K562 (cell line): Measurements from ENCODE around the gene VPS11. TPM values are rescaled to one million over a fixed set of nuclear protein-coding genes. Genes with fewer than 3 reads are reported as not detected.

Source experiments
- ATAC-seq: fragments of 200-7000 bp; cut with Tn5 transposase; 3 replicates; pipeline ENCODE4 v1.9.1; 2020; ENCODE audit warnings: moderate library complexity
- BruUV-seq: library from RNA; stranded (reverse); fragments of 400-500 nt; replicated peaks from 2 replicates; lab custom pipeline; 2021; lab: Mats Ljungman, UMichigan
- CTCF ChIA-PET: fragments of 300-600 bp; formaldehyde crosslinking; extraction: SDS; loops from one replicate; lab custom pipeline; 2021; ENCODE audit warnings: low intra/inter-chr PET ratio; lab: Yijun Ruan, JAX
- POLR2A ChIA-PET: fragments of 300-600, 350-650 bp; sonication (Branson Sonifier 250); formaldehyde crosslinking; extraction: SDS; loops from one replicate; lab custom pipeline; 2021; ENCODE audit warnings: antibody characterized with exemption, inconsistent platforms; lab: Yijun Ruan, JAX
- DNase-seq, 4 experiments: peaks; one replicate each; pipeline versions ENCODE4 v3.0.0 to v3.0.0-alpha.2; 2011 to 2018; ENCODE audit warnings: low spot score in 3 of 4, mixed read lengths in 3 of 4; ENCODE audit errors: extremely low read depth in 1 of 4
- FAIRE-seq: peaks from 2 replicates; lab custom pipeline; 2011; peaks lifted over from hg19 to GRCh38; lab: Jason Lieb, UNC
- H2AFZ ChIP-seq: 2 replicates; pipeline ENCODE4 v1.6.0; 2011; ENCODE audit warnings: low read depth, low read length, control low read depth, inconsistent platforms
- H3K27ac ChIP-seq: fragments of 200-600 bp; 3 replicates; pipeline ENCODE4 v1.8.0; 2011; ENCODE audit warnings: low read depth, mild to moderate bottlenecking, control low read depth, inconsistent platforms, low read length, moderate library complexity, mixed read lengths; ENCODE audit errors: extremely low read depth
- H3K27me3 ChIP-seq, 2 experiments: fragments of 300-600 bp in 1 of 2; 2 replicates in 1 of 2; 3 replicates in 1 of 2; pipeline versions ENCODE4 v1.6.0 to v1.8.0; 2011; ENCODE audit warnings: inconsistent platforms in 2 of 2, low read length in 2 of 2, mild to moderate bottlenecking in 1 of 2, mixed read lengths in 1 of 2, moderate library complexity in 1 of 2; ENCODE audit not compliant: control insufficient read depth in 2 of 2, insufficient read depth in 2 of 2
- H3K36me3 ChIP-seq: fragments of 300-600 bp; 3 replicates; pipeline ENCODE4 v1.8.0; 2011; ENCODE audit warnings: mild to moderate bottlenecking, low read length, inconsistent platforms; ENCODE audit not compliant: control insufficient read depth, insufficient read depth
- H3K4me1 ChIP-seq, 2 experiments: fragments of 200-600 bp in 1 of 2; replicated peaks in 1 of 2; 2 replicates in 1 of 2; 3 replicates in 1 of 2; pipeline versions ENCODE4 v1.5.1 to v1.8.0; 2011; ENCODE audit warnings: inconsistent platforms in 2 of 2, low read length in 2 of 2, mild to moderate bottlenecking in 1 of 2, mixed read lengths in 1 of 2, moderate library complexity in 1 of 2; ENCODE audit not compliant: control insufficient read depth in 2 of 2, insufficient read depth in 2 of 2
- H3K4me2 ChIP-seq: 2 replicates; pipeline ENCODE4 v1.6.1; 2011; ENCODE audit warnings: low read length, control low read depth, inconsistent platforms, mixed read lengths; ENCODE audit not compliant: insufficient read depth
- H3K4me3 ChIP-seq: fragments of 200-600 bp; sonication (generic), shearing (Covaris generic); 2 replicates; pipeline ENCODE4 v1.5.1; 2016; ENCODE audit warnings: control low read depth, inconsistent platforms
- H3K79me2 ChIP-seq: fragments of 200-600 bp; 3 replicates; pipeline ENCODE4 v1.8.0; 2011; ENCODE audit warnings: low read length, inconsistent platforms; ENCODE audit not compliant: control insufficient read depth, insufficient read depth
- H3K9ac ChIP-seq, 2 experiments: 2 replicates each; pipeline versions ENCODE4 v1.6.0 to v1.6.1; 2011; ENCODE audit warnings: low read depth in 2 of 2, low read length in 2 of 2, control low read depth in 1 of 2, inconsistent platforms in 1 of 2, mild to moderate bottlenecking in 1 of 2, mixed read lengths in 1 of 2; ENCODE audit not compliant: insufficient read depth in 1 of 2
- H3K9me1 ChIP-seq: one replicate; pipeline ENCODE4 v1.6.0; 2011; ENCODE audit warnings: inconsistent platforms, mild to moderate bottlenecking, low read length, moderate library complexity; ENCODE audit not compliant: control insufficient read depth, insufficient read depth
- H3K9me3 ChIP-seq: replicated peaks from 2 replicates; pipeline ENCODE4 v1.5.1; 2011; ENCODE audit warnings: low read depth, low read length, inconsistent platforms; ENCODE audit not compliant: control insufficient read depth, insufficient read depth
- H4K20me1 ChIP-seq: replicated peaks from 2 replicates; pipeline ENCODE4 v1.6.1; 2011; ENCODE audit warnings: low read length, inconsistent platforms, mixed read lengths; ENCODE audit not compliant: control insufficient read depth, insufficient read depth
- BMI1 ChIP-seq: fragments of 150-350 bp; IDR thresholded peaks from 2 replicates; pipeline ENCODE4 v1.6.1; 2014; ENCODE audit warnings: low read length
- CCNT2 ChIP-seq: IDR thresholded peaks from 2 replicates; pipeline ENCODE4 v1.6.1; 2011; ENCODE audit warnings: borderline replicate concordance, low read depth, mild to moderate bottlenecking, moderate library complexity, mixed read lengths, low read length; ENCODE audit not compliant: insufficient read length; ENCODE audit errors: extremely low read depth
- CREB1 ChIP-seq, 2 experiments: sonication (generic) in 1 of 2; formaldehyde crosslinking in 1 of 2; IDR thresholded peaks; 2 replicates each; pipeline versions ENCODE4 v1.6.1 to v1.8.0; 2012 to 2022; ENCODE audit warnings: inconsistent platforms in 1 of 2, mild to moderate bottlenecking in 1 of 2, missing genetic modification reagents in 1 of 2, moderate library complexity in 1 of 2
- FIP1L1 ChIP-seq: fragments of 200-400 bp; formaldehyde crosslinking; IDR thresholded peaks from 2 replicates; pipeline ENCODE4 v1.6.1; 2018; ENCODE audit warnings: mild to moderate bottlenecking, low read depth, low read length; ENCODE audit not compliant: poor library complexity, severe bottlenecking
- JUND ChIP-seq, 2 experiments: IDR thresholded peaks; 2 replicates in 1 of 2; 3 replicates in 1 of 2; pipeline ENCODE4 v1.6.1; 2011; ENCODE audit warnings: borderline replicate concordance in 2 of 2, low read depth in 2 of 2, low read length in 2 of 2, improper control_type of control experiment in 1 of 2, missing biosample characterization in 1 of 2, missing genetic modification characterization in 1 of 2, missing genetic modification reagents in 1 of 2
- RBM34 ChIP-seq: fragments of 200-400 bp; formaldehyde crosslinking; IDR thresholded peaks from 2 replicates; pipeline ENCODE4 v1.6.1; 2018; ENCODE audit warnings: low read length, borderline replicate concordance; ENCODE audit not compliant: insufficient read depth
- SFPQ ChIP-seq: fragments of 200-400 bp; formaldehyde crosslinking; IDR thresholded peaks from 2 replicates; pipeline ENCODE4 v1.6.1; 2017; ENCODE audit warnings: mild to moderate bottlenecking, low read depth, low read length, moderate library complexity
- SMC3 ChIP-seq: conservative IDR thresholded peaks from 2 replicates; pipeline ENCODE4 v1.6.1; 2011; ENCODE audit warnings: low read depth, low read length, improper control_type of control experiment; ENCODE audit not compliant: insufficient read depth
- TAF1 ChIP-seq: IDR thresholded peaks from 2 replicates; pipeline ENCODE4 v1.6.1; 2011; ENCODE audit warnings: mild to moderate bottlenecking, low read length, moderate library complexity; ENCODE audit not compliant: insufficient read depth, control insufficient read depth, severe bottlenecking; ENCODE audit errors: extremely low read depth
- TFAM ChIP-seq: fragments of 250-450 bp; sonication (Bioruptor Pico); conservative IDR thresholded peaks from 2 replicates; pipeline ENCODE4 v1.5.0; 2021; ENCODE audit warnings: mild to moderate bottlenecking, moderate library complexity
- TOE1 ChIP-seq, 2 experiments: fragments of 450-650 bp in 1 of 2; sonication (generic) in 1 of 2; formaldehyde crosslinking in 1 of 2; IDR thresholded peaks; 2 replicates each; pipeline versions ENCODE4 v1.7.1 to v1.8.0; 2016 to 2022; ENCODE audit warnings: borderline replicate concordance in 2 of 2, mild to moderate bottlenecking in 2 of 2, antibody characterized with exemption in 1 of 2, inconsistent platforms in 1 of 2, low read depth in 1 of 2, missing genetic modification reagents in 1 of 2, moderate library complexity in 1 of 2
- ZBED1 ChIP-seq: IDR thresholded peaks from 2 replicates; pipeline ENCODE4 v1.6.1; 2014
- ZBTB1 ChIP-seq: sonication (generic); formaldehyde crosslinking; IDR thresholded peaks from 2 replicates; pipeline ENCODE4 v1.8.1; 2023; ENCODE audit warnings: missing genetic modification reagents, low read depth, mild to moderate bottlenecking, borderline replicate concordance
- ZNF766 ChIP-seq: fragments of 200-800 bp; sonication (Bioruptor generic); conservative IDR thresholded peaks from 2 replicates; pipeline ENCODE4 v1.6.1; 2016; ENCODE audit warnings: missing genetic modification characterization, missing compliant biosample characterization
- WGBS: fragments of 100-300 bp; shearing (Covaris generic); methylation state at CpG from one replicate; pipeline ENCODE4 v1.1.6; 2016; ENCODE audit warnings: low coverage, mixed read lengths; ENCODE audit not compliant: insufficient coverage; ENCODE audit errors: missing lambda C conversion rate; 5-methylcytosine and 5-hydroxymethylcytosine counted together
- in situ Hi-C: fragments of 300-500 bp; cut with MboI; formaldehyde crosslinking; loops from 4 replicates; pipeline ENCODE4 v1.15.0; 2018; ENCODE audit warnings: inconsistent platforms, mixed read lengths
- intact Hi-C: fragments of 100-400 bp; cut with micrococcal nuclease; formaldehyde crosslinking; loops from 2 replicates; pipeline ENCODE4 v1.14.2; 2022
- polyA plus RNA-seq, 8 experiments: library from polyadenylated mRNA; depleted of rRNA in 4 of 8; stranded (reverse) in 5 of 8; unstranded in 3 of 8; fragments of >200 nt; fragmentation: Nextera tagmentation in 2 of 8; fragmentation: Illumina TruSeq in 1 of 8; extraction: Ambion mirVana in 2 of 8; extraction: Trizol in 1 of 8; gene quantifications; 2 replicates each; pipeline versions ENCODE4 v1.2.1 to v1.2.3, GENCODE V29; 2011 to 2014; ENCODE audit warnings: inconsistent platforms in 1 of 8, missing spikeins in 1 of 8
- total RNA-seq, 7 experiments: library from RNA; depleted of rRNA in 6 of 7; stranded (reverse); fragments of >200 nt in 6 of 7; fragmentation: Illumina TruSeq in 2 of 7; extraction: Trizol in 2 of 7; gene quantifications; 2 replicates each; pipeline versions ENCODE4 v1.2.1 to v1.2.3, GENCODE V29; 2011 to 2021; ENCODE audit warnings: low replicate concordance in 1 of 7
- TF ChIP-seq, protein P1 (sequence below): fragments of 250-450 bp; sonication (Bioruptor Pico); IDR thresholded peaks from 2 replicates; pipeline ENCODE4 v1.8.0; 2022; ENCODE audit warnings: inconsistent platforms, mild to moderate bottlenecking, moderate library complexity, borderline replicate concordance

VPS11 gene
- total and polyA plus RNA-seq, 9 of the 15 experiments (the other 6 are each of a cell fraction or from before 2014, with no cell fraction given): 14.1 to 35.5 (median 27.5) TPM

DNA sequence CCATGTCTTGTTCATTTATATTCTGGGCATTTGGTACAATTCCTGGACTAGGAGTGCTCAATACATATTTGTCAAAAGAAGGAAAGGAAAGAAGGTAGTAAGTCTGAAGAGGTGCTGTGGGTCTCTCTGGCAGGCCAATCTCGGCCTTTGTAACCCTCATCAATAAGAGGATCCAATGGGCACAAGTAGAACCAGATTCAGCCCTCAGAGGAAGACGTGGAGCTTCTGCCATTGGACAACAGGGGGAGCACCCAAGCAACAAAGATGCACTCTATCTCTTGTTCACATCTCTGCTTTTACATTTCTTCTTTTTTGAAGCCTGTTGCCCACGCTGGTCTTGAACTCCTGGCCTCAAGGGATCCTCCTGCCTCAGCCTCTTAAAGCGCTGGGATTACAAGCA is 2.2 kb upstream of the VPS11 start (continued):
- TF ChIP-seq FIP1L1: no peak
- TF ChIP-seq RBM34: no peak
- no peak for TF ChIP-seq TAF1
- TF ChIP-seq CREB1 (IDR thresholded peaks at IDR 0.05): no peak
- TF ChIP-seq CREB1 (CRISPR knock-in tag; IDR thresholded peaks at IDR 0.05): no peak
- TF ChIP-seq ZNF766 (CRISPR knock-in tag): 0 out of 2 replicates have a peak, but pooled peaks have one; percentile 24
- no peak for TF ChIP-seq BMI1

- no peaks in the 10 kb centered on the region for H3K9me3 ChIP-seq
- no peak overlapping the region for H3K9ac ChIP-seq
- FAIRE-seq (no peak), ATAC-seq (no peak), DNase-seq (no peak)
- no TSS peak for BruUV-seq
- H4K20me1 ChIP-seq: no peaks in the 10 kb centered on the region
- WGBS: 92% methylated on average over 9 of the region's 11 CpGs
- no peak overlapping the region for H3K4me3 ChIP-seq
- ChIA-PET POLR2A (interaction anchor here (0.6 to 2.1 kb wide), 6 partner anchors 10 to 74 kb away, joined by 3 to 12 read pairs (median 6); partner anchors contain the start of gene VPS11), CTCF (no interaction called here)
- intact Hi-C loops: no loop called here
- no peaks in the 10 kb centered on the region for H3K27me3 ChIP-seq
- H3K4me2 ChIP-seq: no peak overlapping the region
- peaks cover 78% of the 10 kb centered on the region for H3K36me3 ChIP-seq
- TF ChIP-seq, protein P1, sequence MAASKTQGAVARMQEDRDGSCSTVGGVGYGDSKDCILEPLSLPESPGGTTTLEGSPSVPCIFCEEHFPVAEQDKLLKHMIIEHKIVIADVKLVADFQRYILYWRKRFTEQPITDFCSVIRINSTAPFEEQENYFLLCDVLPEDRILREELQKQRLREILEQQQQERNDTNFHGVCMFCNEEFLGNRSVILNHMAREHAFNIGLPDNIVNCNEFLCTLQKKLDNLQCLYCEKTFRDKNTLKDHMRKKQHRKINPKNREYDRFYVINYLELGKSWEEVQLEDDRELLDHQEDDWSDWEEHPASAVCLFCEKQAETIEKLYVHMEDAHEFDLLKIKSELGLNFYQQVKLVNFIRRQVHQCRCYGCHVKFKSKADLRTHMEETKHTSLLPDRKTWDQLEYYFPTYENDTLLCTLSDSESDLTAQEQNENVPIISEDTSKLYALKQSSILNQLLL (CRISPR knock-in tag): no peak
- no peak for TF ChIP-seq CCNT2
- no peak for TF ChIP-seq JUND (IDR thresholded peaks at IDR 0.05; ENCODE audit: borderline replicate concordance, low read depth, low read length)
- no peak for TF ChIP-seq JUND (tag; IDR thresholded peaks at IDR 0.05; ENCODE audit: borderline replicate concordance, low read depth, low read length)
- no peak for TF ChIP-seq SMC3
- TF ChIP-seq TOE1 (IDR thresholded peaks at IDR 0.05; ENCODE audit: borderline replicate concordance): no peak
- no peak for TF ChIP-seq TOE1 (CRISPR knock-in tag; IDR thresholded peaks at IDR 0.05; ENCODE audit: borderline replicate concordance, low read depth)
- no peak for TF ChIP-seq ZBTB1 (CRISPR knock-in tag)
- TF ChIP-seq FIP1L1: no peak
- TF ChIP-seq SFPQ: no peak
- no peak for TF ChIP-seq TFAM (CRISPR knock-in tag)
- TF ChIP-seq ZBED1: no peak
- H2AFZ ChIP-seq: no peak overlapping the region
- H3K9me1 ChIP-seq: no peaks in the 10 kb centered on the region
- no peaks in the 10 kb centered on the region for H3K79me2 ChIP-seq
- in situ Hi-C loops: no loop called here
- no peaks in the 10 kb centered on the region for H3K4me1 ChIP-seq
- no peak overlapping the region for H3K27ac ChIP-seq
Measured at GRCh38 chr11:119077839-119078238, 10.2 kb downstream of the VPS11 start.
